Measurements from ENCODE around the gene LYPD1. TPM values are rescaled to one million over a fixed set of nuclear protein-coding genes. Genes with fewer than 3 reads are reported as not detected.

Gene LYPD1
- total RNA-seq, 1 experiment from 2014 or later, result 31.4 TPM

GRCh38 chr2:132645722-132646539 lies 24.1 kb downstream of the LYPD1 start:
- no peak for DNase-seq (ENCODE audit: low read depth, low spot score)
- in situ Hi-C loops (cut with HindIII; ENCODE audit: low pct_unique_long_range_greater_than_20kb, low sequenced_read_pairs), result no loop called here

- in situ Hi-C loops (cut with HindIII; ENCODE audit: low pct_unique_long_range_greater_than_20kb, low sequenced_read_pairs), result no loop called here
- no peak for DNase-seq (ENCODE audit: low read depth, low spot score)
Measured at GRCh38 chr2:132645176-132645575, 24.8 kb downstream of the LYPD1 start.

- in situ Hi-C loops (cut with HindIII; ENCODE audit: low pct_unique_long_range_greater_than_20kb, low sequenced_read_pairs), result no loop called here
Measured at GRCh38 chr2:132642415-132642814, 27.6 kb downstream of the LYPD1 start.

GRCh38 chr2:132641819-132642218 lies 28.2 kb downstream of the LYPD1 start:
- no peak for DNase-seq (ENCODE audit: low read depth, low spot score)
- in situ Hi-C loops (cut with HindIII; ENCODE audit: low pct_unique_long_range_greater_than_20kb, low sequenced_read_pairs), result no loop called here

More at GRCh38 chr2:132642415-132642814, 27.6 kb downstream of the LYPD1 start:
- no peak for DNase-seq (ENCODE audit: low read depth, low spot score)

- in situ Hi-C loops (cut with HindIII; ENCODE audit: low pct_unique_long_range_greater_than_20kb, low sequenced_read_pairs), result no loop called here
- no peak for DNase-seq (ENCODE audit: low read depth, low spot score)
Measured at GRCh38 chr2:132640116-132640515, 29.9 kb downstream of the LYPD1 start.

GRCh38 chr2:132638313-132639040 lies 31.5 kb downstream of the LYPD1 start:
- in situ Hi-C loops (cut with HindIII; ENCODE audit: low pct_unique_long_range_greater_than_20kb, low sequenced_read_pairs), result no loop called here
- no peak for DNase-seq (ENCODE audit: low read depth, low spot score)

- no peak for DNase-seq (ENCODE audit: low read depth, low spot score)
- in situ Hi-C loops (cut with HindIII; ENCODE audit: low pct_unique_long_range_greater_than_20kb, low sequenced_read_pairs), result no loop called here
Measured at GRCh38 chr2:132636346-132636745, 33.7 kb downstream of the LYPD1 start.

- no peak for DNase-seq (ENCODE audit: low read depth, low spot score)
- in situ Hi-C loops (cut with HindIII; ENCODE audit: low pct_unique_long_range_greater_than_20kb, low sequenced_read_pairs), result no loop called here
Measured at GRCh38 chr2:132633635-132634034, 36.4 kb downstream of the LYPD1 start.

GRCh38 chr2:132632000-132632649 lies 37.9 kb downstream of the LYPD1 start:
- in situ Hi-C loops (cut with HindIII; ENCODE audit: low pct_unique_long_range_greater_than_20kb, low sequenced_read_pairs), result no loop called here
- DNase-seq (ENCODE audit: low read depth, low spot score), result no peak

- in situ Hi-C loops (cut with HindIII; ENCODE audit: low pct_unique_long_range_greater_than_20kb, low sequenced_read_pairs), result no loop called here
- DNase-seq (ENCODE audit: low read depth, low spot score), result no peak
Measured at GRCh38 chr2:132627536-132627935, 42.5 kb downstream of the LYPD1 start.

- DNase-seq (ENCODE audit: low read depth, low spot score), result no peak
- in situ Hi-C loops (cut with HindIII; ENCODE audit: low pct_unique_long_range_greater_than_20kb, low sequenced_read_pairs), result no loop called here
Measured at GRCh38 chr2:132623096-132623839, 46.7 kb downstream of the LYPD1 start.

GRCh38 chr2:132621131-132621875 lies 48.7 kb downstream of the LYPD1 start:
- DNase-seq (ENCODE audit: low read depth, low spot score), result no peak
- in situ Hi-C loops (cut with HindIII; ENCODE audit: low pct_unique_long_range_greater_than_20kb, low sequenced_read_pairs), result no loop called here

GRCh38 chr2:132620115-132620514 lies 49.9 kb downstream of the LYPD1 start:
- in situ Hi-C loops (cut with HindIII; ENCODE audit: low pct_unique_long_range_greater_than_20kb, low sequenced_read_pairs), result no loop called here
- DNase-seq (ENCODE audit: low read depth, low spot score), result no peak

GRCh38 chr2:132618734-132619133 lies 51.3 kb downstream of the LYPD1 start:
- in situ Hi-C loops (cut with HindIII; ENCODE audit: low pct_unique_long_range_greater_than_20kb, low sequenced_read_pairs), result no loop called here
- no peak for DNase-seq (ENCODE audit: low read depth, low spot score)

- DNase-seq (ENCODE audit: low read depth, low spot score), result no peak
- in situ Hi-C loops (cut with HindIII; ENCODE audit: low pct_unique_long_range_greater_than_20kb, low sequenced_read_pairs), result no loop called here
Measured at GRCh38 chr2:132617989-132618388, 52.0 kb downstream of the LYPD1 start.

- in situ Hi-C loops (cut with HindIII; ENCODE audit: low pct_unique_long_range_greater_than_20kb, low sequenced_read_pairs), result no loop called here
- no peak for DNase-seq (ENCODE audit: low read depth, low spot score)
Measured at GRCh38 chr2:132615329-132616085, 54.5 kb downstream of the LYPD1 start.

- DNase-seq (ENCODE audit: low read depth, low spot score), result no peak
- in situ Hi-C loops (cut with HindIII; ENCODE audit: low pct_unique_long_range_greater_than_20kb, low sequenced_read_pairs), result no loop called here
Measured at GRCh38 chr2:132611719-132612118, 58.3 kb downstream of the LYPD1 start.

Data from SK-MEL-5 (cell line).